ENCODE measurements around the gene PLPPR2.
"Not testable (repeated sequence)": the region's sequence is repeated elsewhere in the genome, so short reads cannot be mapped to it uniquely, and the experiment has no call there.

Gene PLPPR2

GRCh38 chr19:11335449-11336146, 19.6 kb upstream of the PLPPR2 start:
- TF ChIP-seq, protein P1, sequence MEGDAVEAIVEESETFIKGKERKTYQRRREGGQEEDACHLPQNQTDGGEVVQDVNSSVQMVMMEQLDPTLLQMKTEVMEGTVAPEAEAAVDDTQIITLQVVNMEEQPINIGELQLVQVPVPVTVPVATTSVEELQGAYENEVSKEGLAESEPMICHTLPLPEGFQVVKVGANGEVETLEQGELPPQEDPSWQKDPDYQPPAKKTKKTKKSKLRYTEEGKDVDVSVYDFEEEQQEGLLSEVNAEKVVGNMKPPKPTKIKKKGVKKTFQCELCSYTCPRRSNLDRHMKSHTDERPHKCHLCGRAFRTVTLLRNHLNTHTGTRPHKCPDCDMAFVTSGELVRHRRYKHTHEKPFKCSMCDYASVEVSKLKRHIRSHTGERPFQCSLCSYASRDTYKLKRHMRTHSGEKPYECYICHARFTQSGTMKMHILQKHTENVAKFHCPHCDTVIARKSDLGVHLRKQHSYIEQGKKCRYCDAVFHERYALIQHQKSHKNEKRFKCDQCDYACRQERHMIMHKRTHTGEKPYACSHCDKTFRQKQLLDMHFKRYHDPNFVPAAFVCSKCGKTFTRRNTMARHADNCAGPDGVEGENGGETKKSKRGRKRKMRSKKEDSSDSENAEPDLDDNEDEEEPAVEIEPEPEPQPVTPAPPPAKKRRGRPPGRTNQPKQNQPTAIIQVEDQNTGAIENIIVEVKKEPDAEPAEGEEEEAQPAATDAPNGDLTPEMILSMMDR (IDR thresholded peaks at IDR 0.05; ENCODE audit: low read length, missing control alignments): no peak
- no peak for DNase-seq (ENCODE audit: low read depth)
- H3K4me3 ChIP-seq (replicated peaks; ENCODE audit: low read depth, low read length): no peak overlapping the region

DNA sequence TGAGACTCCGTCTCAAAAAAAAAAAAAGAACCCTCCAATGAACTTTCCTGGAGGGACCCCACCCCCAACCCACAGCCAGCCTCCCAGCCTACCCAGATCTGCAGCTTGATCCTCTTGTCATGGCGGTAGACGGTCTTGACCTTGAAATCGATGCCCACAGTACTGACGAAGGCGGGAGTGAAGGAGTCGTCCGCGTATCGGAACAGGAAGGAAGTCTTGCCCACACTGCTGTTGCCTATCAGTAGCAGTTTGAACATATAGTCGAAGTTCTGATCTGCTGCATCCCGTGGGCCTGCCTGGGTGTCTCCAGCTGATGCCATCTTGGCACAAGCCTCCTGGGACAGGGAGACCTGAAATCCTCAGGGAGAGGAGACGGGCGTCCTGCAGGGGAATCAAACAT, 18.2 kb upstream of the PLPPR2 start:
- H3K4me3 ChIP-seq (replicated peaks; ENCODE audit: low read depth, low read length): no peak overlapping the region
- DNase-seq (ENCODE audit: low read depth): no peak
- TF ChIP-seq, protein P1 (IDR thresholded peaks at IDR 0.05; ENCODE audit: low read length, missing control alignments): no peak

DNA sequence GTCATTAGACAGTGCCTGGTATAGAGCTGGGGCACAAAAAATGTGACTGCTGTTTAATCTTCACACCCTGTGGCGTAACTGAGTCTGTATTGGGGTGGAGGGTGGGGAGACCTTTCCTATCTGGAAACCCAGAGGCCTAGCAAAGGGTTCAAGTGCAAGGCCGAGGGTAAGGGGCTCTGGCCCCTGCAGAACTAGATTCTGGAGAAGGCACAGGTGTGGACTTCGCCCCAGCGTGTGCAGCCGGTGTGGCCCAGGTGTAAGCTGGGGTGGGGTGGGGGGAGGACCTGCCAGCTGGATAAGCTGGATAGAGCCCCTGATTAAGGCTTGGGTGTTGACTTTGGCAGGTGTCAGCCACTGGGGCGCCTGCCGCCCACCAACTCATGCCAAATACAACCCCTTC, 17.1 kb upstream of the PLPPR2 start:
- TF ChIP-seq, protein P1 (IDR thresholded peaks at IDR 0.05; ENCODE audit: low read length, missing control alignments): no peak
- no peak for DNase-seq (ENCODE audit: low read depth)
- peak overlapping the region; percentile 76 for H3K4me3 ChIP-seq (replicated peaks; ENCODE audit: low read depth, low read length)

- peak overlapping the region; percentile 76 for H3K4me3 ChIP-seq (replicated peaks; ENCODE audit: low read depth, low read length)
- TF ChIP-seq, protein P1 (IDR thresholded peaks at IDR 0.05; ENCODE audit: low read length, missing control alignments): no peak
- no peak for DNase-seq (ENCODE audit: low read depth)
Measured at GRCh38 chr19:11338569-11339253, 16.5 kb upstream of the PLPPR2 start.

DNA sequence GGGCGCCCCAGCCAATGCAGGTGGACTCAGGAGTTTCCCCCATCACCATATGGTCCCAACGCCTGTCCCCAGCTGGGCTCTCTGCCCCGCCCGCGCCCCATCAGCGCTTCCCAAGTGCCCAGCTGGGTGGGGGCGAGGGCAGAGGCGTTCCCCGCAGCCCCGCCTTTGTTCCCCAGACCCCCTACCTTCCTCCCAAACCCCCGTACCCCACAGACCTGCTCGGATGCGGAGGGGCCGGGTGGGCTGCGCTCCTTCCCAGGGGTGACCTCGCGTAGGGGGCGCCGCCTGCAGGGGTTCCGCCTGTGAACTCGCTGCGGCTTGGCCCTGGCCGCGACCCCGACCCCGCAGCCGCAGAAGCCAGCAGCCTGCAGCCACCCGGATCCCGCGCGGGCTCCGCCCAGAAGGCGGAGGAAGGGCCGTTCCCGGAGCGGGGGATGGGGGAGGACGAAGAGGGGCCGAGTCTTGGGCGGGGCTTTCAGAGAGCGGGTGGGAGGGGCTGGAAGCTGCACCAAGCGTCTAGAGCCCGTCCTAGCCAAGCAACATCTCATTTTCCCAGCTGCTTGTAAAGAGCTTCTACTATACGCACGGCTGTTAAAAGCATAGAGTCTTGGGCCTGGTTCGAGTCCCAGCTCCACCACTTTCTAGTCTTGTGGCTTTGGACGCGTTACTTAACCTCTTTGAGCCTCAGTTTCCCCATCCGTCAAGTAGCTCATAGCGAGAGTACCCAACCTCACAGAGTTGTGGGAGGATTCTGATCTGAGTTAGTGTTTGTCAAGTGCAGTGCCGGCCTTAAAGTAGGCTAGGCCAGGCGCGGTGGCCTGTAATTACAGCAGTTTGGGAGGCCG, 15.8 kb upstream of the PLPPR2 start, which contains the start of gene RAB3D:
TSS of gene RAB3D (minus strand) at position 404 of the 845 bp plus-strand sequence. CDS start 2,258 bp downstream, outside the sequence.
- H3K4me3 ChIP-seq (replicated peaks; ENCODE audit: low read depth, low read length): peak within 1 kb of the TSS; percentile 76
- TF ChIP-seq, protein P1 (IDR thresholded peaks at IDR 0.05; ENCODE audit: low read length, missing control alignments): no peak
- DNase-seq (ENCODE audit: low read depth): peak; percentile 93

GRCh38 chr19:11340099-11340467, 15.1 kb upstream of the PLPPR2 start:
- H3K4me3 ChIP-seq (replicated peaks; ENCODE audit: low read depth, low read length); DNase-seq (ENCODE audit: low read depth): not testable (repeated sequence)

DNA sequence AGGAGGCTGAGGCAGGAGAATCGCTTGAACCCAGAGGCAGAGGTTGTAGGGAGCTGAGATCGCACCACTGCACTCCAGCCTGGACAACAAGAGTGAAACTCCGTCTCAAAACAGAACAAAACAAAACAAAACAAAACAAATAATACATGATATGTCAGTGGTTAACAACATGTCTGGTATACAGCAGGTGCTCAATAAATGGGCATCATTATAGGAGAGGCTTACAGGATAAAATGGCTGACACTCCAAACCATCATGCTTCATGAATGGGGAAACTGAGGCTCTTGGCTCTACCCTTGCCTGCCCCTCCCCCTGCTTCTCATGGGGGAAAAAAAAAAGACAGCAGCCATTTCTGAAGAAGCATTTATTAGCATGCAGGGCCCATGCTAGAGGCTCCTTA, 12.8 kb upstream of the PLPPR2 start:
- no peak for DNase-seq (ENCODE audit: low read depth)
- no peak overlapping the region for H3K4me3 ChIP-seq (replicated peaks; ENCODE audit: low read depth, low read length)
- TF ChIP-seq, protein P1 (IDR thresholded peaks at IDR 0.05; ENCODE audit: low read length, missing control alignments): no peak
